Measurements from ENCODE around the gene INPP5D. TPM values are rescaled to one million over a fixed set of nuclear protein-coding genes. Genes with fewer than 3 reads are reported as not detected.
"Not testable (repeated sequence)": the region's sequence is repeated elsewhere in the genome, so short reads cannot be mapped to it uniquely, and the experiment has no call there.

INPP5D gene
- total RNA-seq, 2 donors from 2014 or later: 7.2 to 9.3 TPM

- no peak for DNase-seq
- intact Hi-C loops (cut with DNase I): no loop called here
Observed at GRCh38 chr2:233064530-233065199, 4.5 kb downstream of the INPP5D start.

GRCh38 chr2:233065200-233065589 is 5.1 kb downstream of the INPP5D start:
- intact Hi-C loops (cut with DNase I); DNase-seq; ATAC-seq: not testable (repeated sequence)

More at GRCh38 chr2:233064530-233065199, 4.5 kb downstream of the INPP5D start:
- no peak for ATAC-seq

GRCh38 chr2:233065954-233066470 is 5.9 kb downstream of the INPP5D start:
- DNase-seq: no peak

GRCh38 chr2:233068762-233069418 is 8.7 kb downstream of the INPP5D start:
- DNase-seq: no peak
- intact Hi-C loops (cut with DNase I): no loop called here

More at GRCh38 chr2:233065954-233066470, 5.9 kb downstream of the INPP5D start:
- ATAC-seq: no peak
- intact Hi-C loops (cut with DNase I): no loop called here

GRCh38 chr2:233072838-233073237 is 12.7 kb downstream of the INPP5D start:
- DNase-seq: no peak
- no peak for ATAC-seq
- intact Hi-C loops (cut with DNase I): no loop called here

More at GRCh38 chr2:233068762-233069418, 8.7 kb downstream of the INPP5D start:
- ATAC-seq: peak in 1 of 2 donors; percentile 11

- ATAC-seq: no peak
- intact Hi-C loops (cut with DNase I): no loop called here
- DNase-seq: no peak
Observed at GRCh38 chr2:233074106-233074505, 14.0 kb downstream of the INPP5D start.

GRCh38 chr2:233075141-233075965 is 15.2 kb downstream of the INPP5D start:
- intact Hi-C loops (cut with DNase I): no loop called here
- DNase-seq: no peak

GRCh38 chr2:233075966-233076339 is 15.8 kb downstream of the INPP5D start:
- no peak for DNase-seq
- intact Hi-C loops (cut with DNase I): no loop called here
- ATAC-seq: peak; percentile 68 to 84

More at GRCh38 chr2:233075141-233075965, 15.2 kb downstream of the INPP5D start:
- peak in 1 of 2 donors; percentile 73 for ATAC-seq

GRCh38 chr2:233076749-233077148 is 16.6 kb downstream of the INPP5D start:
- no peak for DNase-seq
- no peak for ATAC-seq
- intact Hi-C loops (cut with DNase I): no loop called here

- ATAC-seq (no peak), DNase-seq (no peak)
- intact Hi-C loops (cut with DNase I): no loop called here
Observed at GRCh38 chr2:233079473-233079877, 19.3 kb downstream of the INPP5D start.

- no peak for ATAC-seq
- no peak for DNase-seq
- intact Hi-C loops (cut with DNase I): no loop called here
Observed at GRCh38 chr2:233079953-233080835, 20.1 kb downstream of the INPP5D start.

- intact Hi-C loops (cut with DNase I): no loop called here
- ATAC-seq (no peak), DNase-seq (no peak)
Observed at GRCh38 chr2:233080836-233081229, 20.7 kb downstream of the INPP5D start.

GRCh38 chr2:233081232-233081730 is 21.1 kb downstream of the INPP5D start:
- intact Hi-C loops (cut with DNase I): no loop called here
- ATAC-seq: no peak
- DNase-seq: no peak

- intact Hi-C loops (cut with DNase I): no loop called here
- DNase-seq (no peak), ATAC-seq (no peak)
Observed at GRCh38 chr2:233081731-233082221, 21.6 kb downstream of the INPP5D start.

GRCh38 chr2:233082222-233082930 is 22.2 kb downstream of the INPP5D start:
- DNase-seq (no peak), ATAC-seq (no peak)
- intact Hi-C loops (cut with DNase I): no loop called here

GRCh38 chr2:233082931-233083755 is 23.0 kb downstream of the INPP5D start:
- DNase-seq (no peak), ATAC-seq (peak; percentile 6 to 14)
- intact Hi-C loops (cut with DNase I): no loop called here

- ATAC-seq: no peak
- intact Hi-C loops (cut with DNase I): no loop called here
- DNase-seq: no peak
Observed at GRCh38 chr2:233083782-233084181, 23.6 kb downstream of the INPP5D start.

All from left cardiac atrium (tissue), 4 donors.